HG03064 (cell line): ENCODE measurements around the gene ARHGAP5.

Experiments used
- ATAC-seq: cut with Tn5 transposase; IDR thresholded peaks from one replicate; pipeline ENCODE4 v1.9.1; 2021; ENCODE audit warnings: low read depth; ENCODE audit not compliant: unreplicated experiment

ARHGAP5 gene

GRCh38 chr14:32077081-32078022 is at the start of gene ARHGAP5:
Gene ARHGAP5, plus strand, starts transcription at chr14:32077304. Its CDS starts 13,366 bp downstream, at chr14:32090670.
- peak; percentile 35 for ATAC-seq

GRCh38 chr14:32028599-32028998 is 48.5 kb upstream of the ARHGAP5 start:
- ATAC-seq, result no peak

GRCh38 chr14:32033543-32033942 is 43.6 kb upstream of the ARHGAP5 start:
- no peak for ATAC-seq

GRCh38 chr14:32038876-32039275 is 38.2 kb upstream of the ARHGAP5 start:
- no peak for ATAC-seq

GRCh38 chr14:32039401-32040030 is 37.6 kb upstream of the ARHGAP5 start:
- no peak for ATAC-seq

- no peak for ATAC-seq
These were observed 33.5 kb upstream of the ARHGAP5 start for GRCh38 chr14:32043624-32044023.

GRCh38 chr14:32044454-32044853 is 32.6 kb upstream of the ARHGAP5 start:
- no peak for ATAC-seq

GRCh38 chr14:32047791-32048190 is 29.3 kb upstream of the ARHGAP5 start:
- no peak for ATAC-seq

GRCh38 chr14:32049361-32050088 is 27.6 kb upstream of the ARHGAP5 start:
- no peak for ATAC-seq

- ATAC-seq, result no peak
These were observed 26.2 kb upstream of the ARHGAP5 start for GRCh38 chr14:32050878-32051277.

GRCh38 chr14:32054536-32054935 is 22.6 kb upstream of the ARHGAP5 start:
- no peak for ATAC-seq

GRCh38 chr14:32055175-32055574 is 21.9 kb upstream of the ARHGAP5 start:
- ATAC-seq, result no peak

GRCh38 chr14:32059702-32060101 is 17.4 kb upstream of the ARHGAP5 start:
- ATAC-seq, result no peak

- ATAC-seq, result no peak
These were observed 12.2 kb upstream of the ARHGAP5 start for GRCh38 chr14:32064931-32065330.

- ATAC-seq, result no peak
These were observed 8.4 kb upstream of the ARHGAP5 start for GRCh38 chr14:32068708-32069107.

- no peak for ATAC-seq
These were observed 6.8 kb upstream of the ARHGAP5 start for GRCh38 chr14:32070282-32070681.

GRCh38 chr14:32072676-32073075 is 4.4 kb upstream of the ARHGAP5 start:
- no peak for ATAC-seq

GRCh38 chr14:32073537-32074189 is 3.4 kb upstream of the ARHGAP5 start:
- ATAC-seq, result no peak

- ATAC-seq, result no peak
These were observed 2.1 kb upstream of the ARHGAP5 start for GRCh38 chr14:32074887-32075572.

- ATAC-seq, result peak; percentile 3
These were observed 1.3 kb upstream of the ARHGAP5 start for GRCh38 chr14:32075672-32076277.
